GM11168 (cell line): ENCODE data around the gene MTA1.

ENCODE experiments used
- in situ Hi-C: fragments of 300-500 bp; cut with MboI; formaldehyde crosslinking; loops from one replicate; pipeline ENCODE4 v1.12.0; 2022; ENCODE audit warnings: low sequenced_read_pairs; ENCODE audit not compliant: unreplicated experiment

MTA1 gene

GRCh38 chr14:105386581-105387529 is 32.8 kb upstream of the MTA1 start:
- in situ Hi-C loops, result no loop called here

GRCh38 chr14:105387530-105387922 is 32.1 kb upstream of the MTA1 start:
- in situ Hi-C loops, result no loop called here

GRCh38 chr14:105388110-105388951 is 31.3 kb upstream of the MTA1 start:
- in situ Hi-C loops, result no loop called here

GRCh38 chr14:105388976-105389375 is 30.7 kb upstream of the MTA1 start:
- in situ Hi-C loops, result no loop called here

GRCh38 chr14:105389534-105389933 is 30.1 kb upstream of the MTA1 start:
- in situ Hi-C loops, result no loop called here

- in situ Hi-C loops, result no loop called here
Observed at GRCh38 chr14:105389976-105390848, 29.4 kb upstream of the MTA1 start.

GRCh38 chr14:105390849-105391500 is 28.7 kb upstream of the MTA1 start:
- in situ Hi-C loops, result no loop called here

GRCh38 chr14:105391541-105391940 is 28.1 kb upstream of the MTA1 start:
- in situ Hi-C loops, result no loop called here

GRCh38 chr14:105392131-105393090 is 27.2 kb upstream of the MTA1 start:
- in situ Hi-C loops, result no loop called here

GRCh38 chr14:105393151-105393550 is 26.5 kb upstream of the MTA1 start:
- in situ Hi-C loops, result no loop called here

- in situ Hi-C loops, result no loop called here
Observed at GRCh38 chr14:105394714-105395537, 24.7 kb upstream of the MTA1 start.

GRCh38 chr14:105395538-105395854 is 24.1 kb upstream of the MTA1 start:
- in situ Hi-C loops, result no loop called here

GRCh38 chr14:105397350-105397931 is 22.2 kb upstream of the MTA1 start:
- in situ Hi-C loops, result no loop called here

GRCh38 chr14:105398044-105398725 is 21.4 kb upstream of the MTA1 start, which contains the start of gene TEX22:
TEX22 (plus strand) TSS chr14:105398538; CDS start chr14:105399341, 803 bp downstream.
- in situ Hi-C loops, result no loop called here

GRCh38 chr14:105398726-105399465 is 20.7 kb upstream of the MTA1 start:
- in situ Hi-C loops, result no loop called here

GRCh38 chr14:105399466-105399775 is 20.2 kb upstream of the MTA1 start:
- in situ Hi-C loops, result no loop called here
